MV-4-11 (cell line): ENCODE data around the gene AKR1A1.

Experiments used
- DNase-seq: peaks from one replicate; lab custom pipeline; 2025; lab: John Stamatoyannopoulos, UW

The AKR1A1 gene

DNA sequence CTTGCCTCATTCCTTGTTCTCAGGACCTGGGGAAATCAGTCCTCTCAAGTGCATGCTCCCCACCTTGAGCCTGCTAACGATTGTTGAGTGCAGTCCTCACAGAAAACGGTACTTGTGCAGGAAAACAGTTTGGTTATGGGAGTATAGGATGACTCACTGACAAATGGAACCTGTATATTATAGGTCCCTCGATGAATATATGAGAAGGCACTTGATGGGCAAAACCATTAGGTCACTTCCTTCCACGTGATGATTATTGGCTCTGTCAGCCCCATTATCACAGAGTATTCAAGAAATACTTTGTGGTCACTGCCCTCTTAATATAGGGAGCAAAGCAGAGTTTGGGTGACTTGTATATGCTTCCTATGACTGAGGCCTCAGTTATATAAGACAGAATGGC, 67.0 kb downstream of the AKR1A1 start:
- no peak for DNase-seq

DNA sequence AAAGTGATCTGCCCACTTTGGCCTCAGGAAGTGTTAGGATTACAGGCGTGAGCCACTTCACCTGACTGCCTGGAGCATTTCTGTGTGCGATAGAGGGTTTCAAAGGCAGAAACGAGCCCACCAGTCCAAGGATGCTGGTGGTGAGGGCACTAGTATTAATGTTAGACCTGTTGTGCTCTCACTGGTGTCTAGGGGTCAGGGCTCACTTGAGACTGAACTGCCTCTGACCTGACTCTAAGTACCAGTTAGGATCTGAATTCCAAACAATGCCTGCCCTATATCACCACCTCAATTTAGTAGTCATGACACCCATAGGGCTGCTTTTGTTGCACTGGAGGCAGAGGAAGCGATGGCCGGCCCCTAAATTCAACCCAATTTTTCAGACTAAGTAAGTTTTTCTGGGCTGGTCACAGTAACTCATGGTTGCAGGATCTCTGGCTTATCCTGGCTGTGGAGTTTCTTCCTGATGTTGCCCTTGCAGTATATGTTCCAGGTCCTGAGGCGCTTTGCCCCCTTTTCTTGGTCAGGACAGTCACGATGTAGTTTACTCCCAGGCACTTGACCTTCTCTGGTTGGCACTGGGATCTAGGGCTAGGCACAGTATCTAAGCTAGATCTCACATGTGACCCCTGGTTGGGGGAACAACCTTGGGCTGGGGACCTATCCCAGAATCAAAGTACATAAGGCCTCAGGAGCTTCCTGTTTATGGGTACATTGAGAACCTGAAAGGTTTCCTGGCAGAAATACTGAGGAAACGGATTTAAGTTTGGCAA, 68.7 kb downstream of the AKR1A1 start:
- DNase-seq, result peak; percentile 9
